Frontal cortex (tissue), 4 donors: ENCODE measurements around the gene NAIP. TPM values are rescaled to one million over a fixed set of nuclear protein-coding genes. Genes with fewer than 3 reads are reported as not detected.
"Not testable (repeated sequence)": the region's sequence is repeated elsewhere in the genome, so short reads cannot be mapped to it uniquely, and the experiment has no call there.

Experiments
- DNase-seq, 2 donors: peaks; one replicate each; pipeline ENCODE4 v3.0.0; 2012; ENCODE audit warnings: low spot score in 2 of 2
- FAIRE-seq: peaks from 2 replicates; lab custom pipeline; 2012; peaks lifted over from hg19 to GRCh38; lab: Jason Lieb, UNC
- total RNA-seq: library from RNA; depleted of rRNA; stranded (reverse); fragments of >200 nt; gene quantifications from one replicate; pipeline ENCODE4 v1.2.3, GENCODE V29; 2014
- donor health status: control.
- donor health status: control.
- donor health status: control.

Gene NAIP
- total RNA-seq, 1 donor from 2014 or later, result 20.4 TPM

DNA sequence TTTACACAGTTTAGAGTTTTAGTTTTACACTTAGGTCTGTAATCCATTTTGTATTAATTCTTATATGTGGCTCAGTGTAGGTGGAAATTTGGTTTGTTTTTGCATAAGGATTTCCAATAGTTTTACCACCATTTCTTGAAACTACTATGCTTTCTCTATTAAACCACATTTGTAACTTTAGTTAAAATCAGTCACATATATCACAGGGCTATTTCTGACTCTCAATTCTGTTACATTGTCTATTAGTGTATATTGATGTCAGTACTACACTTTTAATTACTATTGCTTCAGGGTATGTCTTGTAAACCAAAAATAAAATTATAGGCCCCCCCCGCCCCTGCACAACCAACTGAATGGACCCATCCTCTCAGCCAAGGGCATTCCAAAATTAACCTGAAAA is 92.6 kb downstream of the NAIP start:
- not testable (repeated sequence) for FAIRE-seq

DNA sequence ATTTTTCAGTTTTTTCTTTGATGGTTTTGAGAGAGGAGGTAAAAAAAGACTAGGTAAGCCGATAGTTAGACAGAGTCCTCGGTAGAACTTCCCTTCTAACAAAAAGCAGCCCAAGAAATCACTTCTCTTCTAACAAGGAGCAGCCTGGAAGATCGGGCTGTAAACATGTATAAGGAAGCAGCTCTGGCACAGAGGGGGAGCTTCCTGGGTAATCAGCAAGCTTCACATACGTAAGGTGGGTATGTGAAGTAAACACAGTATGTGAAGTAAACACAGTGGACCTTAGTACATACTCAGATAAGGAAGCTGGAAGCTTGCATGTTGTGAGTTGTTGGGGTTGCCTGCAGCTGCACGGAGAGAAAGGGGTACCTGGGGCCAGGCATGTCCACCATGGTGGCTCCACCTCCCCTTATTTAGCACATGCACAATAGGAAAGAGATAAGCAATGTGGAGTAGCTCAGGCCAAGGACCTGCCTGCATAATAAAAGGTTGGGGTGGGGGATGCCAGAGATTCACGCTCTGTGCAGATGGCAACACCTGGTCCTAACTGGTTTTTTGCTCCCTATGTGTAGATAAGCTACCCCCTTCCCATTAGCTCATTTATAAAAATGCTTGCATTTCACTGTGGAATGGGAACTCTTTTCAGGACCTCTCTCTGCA is 93.3 kb downstream of the NAIP start:
- FAIRE-seq, result not testable (repeated sequence)

More for the DNA sequence above, 92.6 kb downstream of the NAIP start:
- not testable (repeated sequence) for DNase-seq

DNA sequence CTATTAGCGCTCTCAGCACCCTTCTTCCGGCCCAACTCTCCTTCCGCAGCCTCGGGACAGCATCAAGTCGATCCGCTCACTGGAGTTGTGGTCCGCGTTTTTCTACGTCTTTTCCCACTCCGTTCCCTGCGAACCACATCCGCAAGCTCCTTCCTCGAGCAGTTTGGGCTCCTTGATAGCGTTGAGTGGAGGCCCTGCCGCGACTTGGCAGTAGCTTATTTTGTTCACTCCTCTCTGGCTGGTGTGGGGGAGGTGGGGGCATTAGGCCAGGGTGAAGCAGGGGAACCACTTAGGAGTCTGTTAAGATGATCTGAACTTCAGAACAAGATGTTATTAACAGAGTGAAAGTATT is 100.0 kb downstream of the NAIP start:
- not testable (repeated sequence) for DNase-seq, FAIRE-seq

More for the DNA sequence above, 93.3 kb downstream of the NAIP start:
- not testable (repeated sequence) for DNase-seq

Other genes with a start within 250 kb of the NAIP start
- gene SERF1A, start 124.7 kb downstream of the NAIP start, total RNA-seq, result 26.1 TPM
- 46.5 TPM for gene SMN1, start 100.3 kb downstream of the NAIP start, total RNA-seq
- 34.2 TPM for gene GTF2H2, start 42.3 kb upstream of the NAIP start, total RNA-seq